Measurements from ENCODE around the gene ARID4B.
A peak's percentile ranks its signal among the peaks of the same experiment; 100 is the strongest.
"Not testable (repeated sequence)": the region's sequence is repeated elsewhere in the genome, so short reads cannot be mapped to it uniquely, and the experiment has no call there.

The ARID4B gene

GRCh38 chr1:235215453-235215852 is 112.5 kb downstream of the ARID4B start:
- no peak for DNase-seq

- DNase-seq: not testable (repeated sequence)
Measured at GRCh38 chr1:235214962-235215361, 113.0 kb downstream of the ARID4B start.

GRCh38 chr1:235213752-235214151 is 114.2 kb downstream of the ARID4B start:
- DNase-seq: no peak

GRCh38 chr1:235211517-235211916 is 116.5 kb downstream of the ARID4B start:
- no peak for DNase-seq

GRCh38 chr1:235207209-235207565 is 120.8 kb downstream of the ARID4B start:
- DNase-seq: no peak

- no peak for DNase-seq
Measured at GRCh38 chr1:235206533-235207208, 121.3 kb downstream of the ARID4B start.

GRCh38 chr1:235205687-235206086 is 122.3 kb downstream of the ARID4B start:
- DNase-seq: no peak

- DNase-seq: no peak
Measured at GRCh38 chr1:235203428-235203827, 124.6 kb downstream of the ARID4B start.

GRCh38 chr1:235202447-235202846 is 125.5 kb downstream of the ARID4B start:
- DNase-seq: not testable (repeated sequence)

GRCh38 chr1:235199441-235199840 is 128.5 kb downstream of the ARID4B start:
- no peak for DNase-seq

GRCh38 chr1:235190431-235190830 is 137.5 kb downstream of the ARID4B start:
- DNase-seq: no peak

GRCh38 chr1:235187316-235187715 is 140.7 kb downstream of the ARID4B start:
- no peak for DNase-seq

- DNase-seq: no peak
Measured at GRCh38 chr1:235181561-235182245, 146.3 kb downstream of the ARID4B start.

- no peak for DNase-seq
Measured at GRCh38 chr1:235180916-235181460, 147.0 kb downstream of the ARID4B start.

- no peak for DNase-seq
Measured at GRCh38 chr1:235176486-235176885, 151.5 kb downstream of the ARID4B start.

GRCh38 chr1:235169986-235170385 is 158.0 kb downstream of the ARID4B start:
- no peak for DNase-seq

- DNase-seq: no peak
Measured at GRCh38 chr1:235168375-235168774, 159.6 kb downstream of the ARID4B start.

GRCh38 chr1:235161685-235162327 is 166.2 kb downstream of the ARID4B start:
- no peak for DNase-seq

GRCh38 chr1:235160957-235161684 is 166.9 kb downstream of the ARID4B start, which contains the start of gene RBM34:
Gene RBM34 (minus strand): TSS chr1:235161250. CDS start chr1:235161226, 24 bp downstream.
- DNase-seq: peak; percentile 68

- no peak for DNase-seq
Measured at GRCh38 chr1:235160383-235160956, 167.5 kb downstream of the ARID4B start.

- DNase-seq: not testable (repeated sequence)
Measured at GRCh38 chr1:235159930-235160329, 168.0 kb downstream of the ARID4B start.

- not testable (repeated sequence) for DNase-seq
Measured at GRCh38 chr1:235159284-235159683, 168.7 kb downstream of the ARID4B start.

- no peak for DNase-seq
Measured at GRCh38 chr1:235158680-235159079, 169.3 kb downstream of the ARID4B start.
